Neural progenitor cell (in vitro differentiated cells): ENCODE data around the gene CSNK1G3.

Source experiments
- EZH2 ChIP-seq: fragments of 200-600 bp; sonication (generic); IDR thresholded peaks from 2 replicates; pipeline ENCODE4 v1.6.1; 2017; ENCODE audit warnings: antibody characterized with exemption, mild to moderate bottlenecking, moderate library complexity
- EZH2phosphoT487 ChIP-seq: fragments of 200-600 bp; sonication (generic); IDR thresholded peaks from 2 replicates; pipeline ENCODE4 v1.6.1; 2017; ENCODE audit warnings: antibody characterized with exemption

GRCh38 chr5:123471385-123471784, 40.6 kb upstream of the CSNK1G3 start:
- TF ChIP-seq EZH2, result no peak
- no peak for TF ChIP-seq EZH2phosphoT487
